Measurements from ENCODE around the gene PREX1. TPM values are rescaled to one million over a fixed set of nuclear protein-coding genes. Genes with fewer than 3 reads are reported as not detected.

The PREX1 gene
- total and polyA plus RNA-seq, 10 donors, result 36.7 to 279 (median 157) TPM

DNA sequence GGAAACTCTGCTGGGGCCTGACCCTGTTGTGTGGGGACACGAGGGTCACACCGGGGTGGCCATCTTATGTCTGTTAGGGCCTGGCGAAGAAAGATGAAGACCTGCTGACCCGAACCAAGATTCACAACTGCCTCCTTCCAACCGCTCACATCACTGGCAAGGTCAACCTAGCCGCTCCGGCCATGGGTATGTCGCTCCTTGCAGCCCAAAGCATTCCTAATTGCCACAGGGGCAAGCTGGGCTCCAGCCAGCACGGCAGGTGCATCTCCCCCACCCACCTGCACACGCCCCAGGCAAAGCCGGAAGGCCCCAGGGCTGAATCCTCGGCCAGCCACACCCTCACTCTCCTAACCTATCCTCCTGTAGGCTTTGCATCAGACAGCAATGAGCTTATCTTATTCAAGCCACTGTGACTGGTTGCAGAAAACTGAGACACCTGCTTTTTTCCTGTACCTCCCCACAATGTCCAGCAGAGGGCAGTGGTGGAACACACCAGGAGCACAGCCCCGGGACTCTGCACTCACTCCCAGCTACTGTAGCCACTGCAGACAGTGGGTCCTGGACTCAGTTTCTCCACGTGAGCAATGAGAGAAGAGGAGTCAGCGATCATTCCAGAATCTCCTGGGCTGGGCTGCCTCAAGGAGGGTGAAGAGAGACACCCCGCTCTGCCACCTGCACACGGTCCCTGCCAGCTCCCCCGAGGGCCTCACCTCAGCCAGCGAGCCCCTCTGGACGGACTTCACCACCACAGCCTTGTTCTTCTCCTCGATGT, 170.2 kb downstream of the PREX1 start:
- 68 to 81% (median 71%) methylated on average over 18 to 21 of the region's 21 CpGs for WGBS, 5 donors
- H3K4me3 ChIP-seq, result no peak overlapping the region
- peaks cover 0 to 10% (median 4%) of the 10 kb centered on the region in 8 donors for H3K9me3 ChIP-seq
- peak overlapping the region in 3 of 8 donors; percentile 7 to 35 (median 18) for H3K27ac ChIP-seq
- H3K36me3 ChIP-seq, result peaks cover 9 to 100% (median 90%) of the 10 kb centered on the region in 6 donors
- intact Hi-C loops (cut with DNase I; ENCODE audit: low total_unique reads), result loop anchor here (2.0 kb wide), 1 partner anchor 247 kb away; no protein-coding TSS in a partner anchor
- TF ChIP-seq POLR2A (IDR thresholded peaks at IDR 0.05), result no peak
- peak; percentile 51 to 66 (median 60) for TF ChIP-seq POLR2AphosphoS5 (IDR thresholded peaks at IDR 0.05)
- TF ChIP-seq, protein P1, sequence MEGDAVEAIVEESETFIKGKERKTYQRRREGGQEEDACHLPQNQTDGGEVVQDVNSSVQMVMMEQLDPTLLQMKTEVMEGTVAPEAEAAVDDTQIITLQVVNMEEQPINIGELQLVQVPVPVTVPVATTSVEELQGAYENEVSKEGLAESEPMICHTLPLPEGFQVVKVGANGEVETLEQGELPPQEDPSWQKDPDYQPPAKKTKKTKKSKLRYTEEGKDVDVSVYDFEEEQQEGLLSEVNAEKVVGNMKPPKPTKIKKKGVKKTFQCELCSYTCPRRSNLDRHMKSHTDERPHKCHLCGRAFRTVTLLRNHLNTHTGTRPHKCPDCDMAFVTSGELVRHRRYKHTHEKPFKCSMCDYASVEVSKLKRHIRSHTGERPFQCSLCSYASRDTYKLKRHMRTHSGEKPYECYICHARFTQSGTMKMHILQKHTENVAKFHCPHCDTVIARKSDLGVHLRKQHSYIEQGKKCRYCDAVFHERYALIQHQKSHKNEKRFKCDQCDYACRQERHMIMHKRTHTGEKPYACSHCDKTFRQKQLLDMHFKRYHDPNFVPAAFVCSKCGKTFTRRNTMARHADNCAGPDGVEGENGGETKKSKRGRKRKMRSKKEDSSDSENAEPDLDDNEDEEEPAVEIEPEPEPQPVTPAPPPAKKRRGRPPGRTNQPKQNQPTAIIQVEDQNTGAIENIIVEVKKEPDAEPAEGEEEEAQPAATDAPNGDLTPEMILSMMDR (IDR thresholded peaks at IDR 0.05 in 8 of 11, conservative IDR thresholded peaks at IDR 0.05 in 3 of 11), result peak; percentile 82 to 95 (median 91)
- peak; percentile 88 for DNase-seq
- H3K4me1 ChIP-seq, result peaks cover 0 to 32% (median 11%) of the 10 kb centered on the region in 6 donors
- H3K27me3 ChIP-seq (replicated peaks in 1 of 7), result no peaks in the 10 kb centered on the region

DNA sequence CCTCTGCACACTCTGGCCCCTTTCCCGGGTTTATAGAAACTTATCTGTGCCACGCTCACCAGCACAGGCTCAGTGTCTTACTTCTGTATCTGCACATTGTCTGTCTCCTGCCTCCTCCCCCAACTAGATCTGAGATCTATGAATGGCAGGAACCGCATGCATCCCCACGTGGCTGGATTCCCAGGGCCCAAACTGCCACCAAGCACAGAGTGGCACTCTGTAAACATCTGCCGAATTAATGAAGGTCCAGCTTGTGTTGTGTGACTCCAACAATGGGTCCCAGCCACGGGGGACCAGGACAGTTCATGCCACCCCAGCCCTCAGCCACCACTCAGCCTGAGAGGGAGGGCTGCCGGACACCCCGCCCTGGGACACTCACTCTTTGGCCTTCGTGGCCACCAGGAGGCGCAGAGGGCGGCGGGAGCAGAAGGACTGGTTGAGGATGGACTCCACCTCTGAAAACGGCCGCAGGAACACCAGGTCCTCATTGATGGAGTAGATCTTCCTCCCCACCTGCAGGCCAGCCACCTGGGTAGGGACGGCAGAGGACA, 171.1 kb downstream of the PREX1 start:
- 87 to 92% (median 91%) methylated on average over 10 to 15 of the region's 15 CpGs for WGBS, 5 donors

DNA sequence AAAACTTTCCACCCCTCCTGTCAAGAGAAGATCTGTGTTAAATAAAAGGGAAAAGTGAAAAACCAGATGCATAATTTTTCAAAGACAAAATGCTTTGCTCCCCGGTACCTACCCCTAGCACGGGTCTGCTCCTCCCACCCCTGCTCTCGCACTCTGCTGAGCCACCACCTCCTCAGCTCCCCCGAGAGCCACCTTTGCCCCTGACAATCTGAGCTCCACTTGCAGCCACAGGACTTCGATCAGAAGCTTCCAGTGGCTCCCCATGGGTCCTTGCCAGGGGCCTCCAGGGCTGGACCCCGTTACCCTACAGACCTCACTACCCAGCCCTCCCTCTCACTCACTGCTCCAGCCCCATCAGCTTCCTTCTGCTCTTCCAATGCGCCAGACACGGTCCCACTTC, 171.7 kb downstream of the PREX1 start:
- Histone ChIP-seq H3K4me3 (no peak overlapping the region), H3K27me3 (replicated peaks in 1 of 7) (no peaks in the 10 kb centered on the region), H3K36me3 (peaks cover 9 to 100% (median 93%) of the 10 kb centered on the region in 6 donors), H3K27ac (no peak overlapping the region), H3K9me3 (peaks cover 0 to 10% (median 4%) of the 10 kb centered on the region in 8 donors), H3K4me1 (peaks cover 0 to 23% (median 11%) of the 10 kb centered on the region in 6 donors)
- no peak for TF ChIP-seq POLR2A (IDR thresholded peaks at IDR 0.05)
- TF ChIP-seq, protein P1 (IDR thresholded peaks at IDR 0.05 in 8 of 11, conservative IDR thresholded peaks at IDR 0.05 in 3 of 11), result no peak
- TF ChIP-seq POLR2AphosphoS5 (IDR thresholded peaks at IDR 0.05), result no peak
- 87 to 94% (median 92%) methylated on average over 8 of the region's 8 CpGs for WGBS, 5 donors
- no peak for DNase-seq
- intact Hi-C loops (cut with DNase I; ENCODE audit: low total_unique reads), result no loop called here

More for the DNA sequence above, 171.1 kb downstream of the PREX1 start:
- no peaks in the 10 kb centered on the region for H3K27me3 ChIP-seq (replicated peaks in 1 of 7)
- no peak overlapping the region for H3K27ac ChIP-seq
- DNase-seq, result peak; percentile 76
- no peak overlapping the region for H3K4me3 ChIP-seq
- TF ChIP-seq POLR2AphosphoS5 (IDR thresholded peaks at IDR 0.05) (peak; percentile 4 to 61 (median 10)), POLR2A (IDR thresholded peaks at IDR 0.05) (no peak)
- TF ChIP-seq, protein P1 (IDR thresholded peaks at IDR 0.05 in 8 of 11, conservative IDR thresholded peaks at IDR 0.05 in 3 of 11), result no peak
- H3K9me3 ChIP-seq, result peaks cover 0 to 10% (median 4%) of the 10 kb centered on the region in 8 donors
- peaks cover 9 to 100% (median 90%) of the 10 kb centered on the region in 6 donors for H3K36me3 ChIP-seq
- intact Hi-C loops (cut with DNase I; ENCODE audit: low total_unique reads), result no loop called here
- peaks cover 0 to 23% (median 11%) of the 10 kb centered on the region in 6 donors for H3K4me1 ChIP-seq

DNA sequence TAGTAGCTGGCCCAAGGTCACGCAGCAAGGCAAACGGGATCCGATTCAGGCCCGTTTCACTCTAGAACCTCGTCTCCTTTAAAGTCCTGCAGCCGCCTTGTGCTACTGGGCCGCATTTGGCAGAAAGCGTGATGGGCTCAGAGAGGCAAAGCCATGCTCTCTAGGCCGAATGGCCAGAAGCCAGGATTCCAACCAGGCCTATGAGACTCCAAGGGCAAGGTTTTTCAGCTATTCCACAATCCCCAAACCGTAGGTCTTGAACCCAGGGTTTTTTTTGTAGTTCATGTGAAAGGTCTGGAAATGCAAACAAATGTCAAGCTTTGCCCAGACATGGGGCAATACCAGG, 174.1 kb downstream of the PREX1 start:
- peaks cover 10 to 100% (median 99%) of the 10 kb centered on the region in 6 donors for H3K36me3 ChIP-seq
- WGBS, 5 donors, result 92 to 96% (median 95%) methylated on average over 10 of the region's 10 CpGs

More for the DNA sequence above, 174.1 kb downstream of the PREX1 start:
- no peaks in the 10 kb centered on the region for H3K9me3 ChIP-seq
- H3K4me3 ChIP-seq, result no peak overlapping the region
- no peak overlapping the region for H3K27ac ChIP-seq
- no peak for DNase-seq
- TF ChIP-seq POLR2AphosphoS5 (IDR thresholded peaks at IDR 0.05), result no peak
- TF ChIP-seq POLR2A (IDR thresholded peaks at IDR 0.05), result no peak
- TF ChIP-seq, protein P1 (IDR thresholded peaks at IDR 0.05 in 8 of 11, conservative IDR thresholded peaks at IDR 0.05 in 3 of 11), result no peak
- intact Hi-C loops (cut with DNase I; ENCODE audit: low total_unique reads), result no loop called here
- H3K4me1 ChIP-seq, result peaks cover 0 to 12% (median 6%) of the 10 kb centered on the region in 6 donors
- no peaks in the 10 kb centered on the region for H3K27me3 ChIP-seq (replicated peaks in 1 of 7)

All from spleen (tissue), 11 donors.